K562 (cell line): ENCODE data around the gene PTP4A2. TPM values are rescaled to one million over a fixed set of nuclear protein-coding genes. Genes with fewer than 3 reads are reported as not detected.

Experiments used
- ATAC-seq: fragments of 200-7000 bp; cut with Tn5 transposase; 3 replicates; pipeline ENCODE4 v1.9.1; 2020; ENCODE audit warnings: moderate library complexity
- BruUV-seq: library from RNA; stranded (reverse); fragments of 400-500 nt; replicated peaks from 2 replicates; lab custom pipeline; 2021; lab: Mats Ljungman, UMichigan
- CTCF ChIA-PET: fragments of 300-600 bp; formaldehyde crosslinking; extraction: SDS; loops from one replicate; lab custom pipeline; 2021; ENCODE audit warnings: low intra/inter-chr PET ratio; lab: Yijun Ruan, JAX
- POLR2A ChIA-PET: fragments of 300-600, 350-650 bp; sonication (Branson Sonifier 250); formaldehyde crosslinking; extraction: SDS; loops from one replicate; lab custom pipeline; 2021; ENCODE audit warnings: antibody characterized with exemption, inconsistent platforms; lab: Yijun Ruan, JAX
- DNase-seq, 4 experiments: peaks; one replicate each; pipeline versions ENCODE4 v3.0.0 to v3.0.0-alpha.2; 2011 to 2018; ENCODE audit warnings: low spot score in 3 of 4, mixed read lengths in 3 of 4; ENCODE audit errors: extremely low read depth in 1 of 4
- FAIRE-seq: peaks from 2 replicates; lab custom pipeline; 2011; peaks lifted over from hg19 to GRCh38; lab: Jason Lieb, UNC
- H2AFZ ChIP-seq: 2 replicates; pipeline ENCODE4 v1.6.0; 2011; ENCODE audit warnings: low read depth, low read length, control low read depth, inconsistent platforms
- H3K27ac ChIP-seq: fragments of 200-600 bp; 3 replicates; pipeline ENCODE4 v1.8.0; 2011; ENCODE audit warnings: low read depth, mild to moderate bottlenecking, control low read depth, inconsistent platforms, low read length, moderate library complexity, mixed read lengths; ENCODE audit errors: extremely low read depth
- H3K27me3 ChIP-seq, 2 experiments: fragments of 300-600 bp in 1 of 2; 2 replicates in 1 of 2; 3 replicates in 1 of 2; pipeline versions ENCODE4 v1.6.0 to v1.8.0; 2011; ENCODE audit warnings: inconsistent platforms in 2 of 2, low read length in 2 of 2, mild to moderate bottlenecking in 1 of 2, mixed read lengths in 1 of 2, moderate library complexity in 1 of 2; ENCODE audit not compliant: control insufficient read depth in 2 of 2, insufficient read depth in 2 of 2
- H3K36me3 ChIP-seq: fragments of 300-600 bp; 3 replicates; pipeline ENCODE4 v1.8.0; 2011; ENCODE audit warnings: mild to moderate bottlenecking, low read length, inconsistent platforms; ENCODE audit not compliant: control insufficient read depth, insufficient read depth
- H3K4me1 ChIP-seq, 2 experiments: fragments of 200-600 bp in 1 of 2; replicated peaks in 1 of 2; 2 replicates in 1 of 2; 3 replicates in 1 of 2; pipeline versions ENCODE4 v1.5.1 to v1.8.0; 2011; ENCODE audit warnings: inconsistent platforms in 2 of 2, low read length in 2 of 2, mild to moderate bottlenecking in 1 of 2, mixed read lengths in 1 of 2, moderate library complexity in 1 of 2; ENCODE audit not compliant: control insufficient read depth in 2 of 2, insufficient read depth in 2 of 2
- H3K4me2 ChIP-seq: 2 replicates; pipeline ENCODE4 v1.6.1; 2011; ENCODE audit warnings: low read length, control low read depth, inconsistent platforms, mixed read lengths; ENCODE audit not compliant: insufficient read depth
- H3K4me3 ChIP-seq: fragments of 200-600 bp; sonication (generic), shearing (Covaris generic); 2 replicates; pipeline ENCODE4 v1.5.1; 2016; ENCODE audit warnings: control low read depth, inconsistent platforms
- H3K79me2 ChIP-seq: fragments of 200-600 bp; 3 replicates; pipeline ENCODE4 v1.8.0; 2011; ENCODE audit warnings: low read length, inconsistent platforms; ENCODE audit not compliant: control insufficient read depth, insufficient read depth
- H3K9ac ChIP-seq, 2 experiments: 2 replicates each; pipeline versions ENCODE4 v1.6.0 to v1.6.1; 2011; ENCODE audit warnings: low read depth in 2 of 2, low read length in 2 of 2, control low read depth in 1 of 2, inconsistent platforms in 1 of 2, mild to moderate bottlenecking in 1 of 2, mixed read lengths in 1 of 2; ENCODE audit not compliant: insufficient read depth in 1 of 2
- H3K9me1 ChIP-seq: one replicate; pipeline ENCODE4 v1.6.0; 2011; ENCODE audit warnings: inconsistent platforms, mild to moderate bottlenecking, low read length, moderate library complexity; ENCODE audit not compliant: control insufficient read depth, insufficient read depth
- H3K9me3 ChIP-seq: replicated peaks from 2 replicates; pipeline ENCODE4 v1.5.1; 2011; ENCODE audit warnings: low read depth, low read length, inconsistent platforms; ENCODE audit not compliant: control insufficient read depth, insufficient read depth
- H4K20me1 ChIP-seq: replicated peaks from 2 replicates; pipeline ENCODE4 v1.6.1; 2011; ENCODE audit warnings: low read length, inconsistent platforms, mixed read lengths; ENCODE audit not compliant: control insufficient read depth, insufficient read depth
- ADNP ChIP-seq: fragments of 200-800 bp; sonication (Bioruptor generic); IDR thresholded peaks from 2 replicates; pipeline ENCODE4 v1.6.1; 2016; ENCODE audit warnings: missing genetic modification characterization, missing compliant biosample characterization
- ARNT ChIP-seq, 2 experiments: fragments of 450-650 bp; IDR thresholded peaks; 2 replicates each; pipeline ENCODE4 v1.6.1; 2016; ENCODE audit warnings: mild to moderate bottlenecking in 1 of 2
- ATF7 ChIP-seq: fragments of 450-650 bp; IDR thresholded peaks from 2 replicates; pipeline ENCODE4 v1.7.1; 2014; ENCODE audit warnings: mild to moderate bottlenecking, moderate library complexity
- CBFB ChIP-seq: sonication (generic); formaldehyde crosslinking; IDR thresholded peaks from 2 replicates; pipeline ENCODE4 v1.4.0; 2020; ENCODE audit warnings: mild to moderate bottlenecking, missing genetic modification reagents
- CHD4 ChIP-seq: fragments of 200-600 bp; sonication (generic); IDR thresholded peaks from 3 replicates; pipeline ENCODE4 v1.6.1; 2012; ENCODE audit warnings: low read depth, mild to moderate bottlenecking, mixed read lengths, low read length, inconsistent platforms; ENCODE audit not compliant: insufficient read depth, insufficient replicate concordance, poor library complexity, severe bottlenecking
- EP300 ChIP-seq: IDR thresholded peaks from 2 replicates; pipeline ENCODE4 v1.6.1; 2012; ENCODE audit warnings: low read length, improper control_type of control experiment
- HDAC6 ChIP-seq: IDR thresholded peaks from 2 replicates; pipeline ENCODE4 v1.6.1; 2012; ENCODE audit warnings: low read depth, mild to moderate bottlenecking, control low read depth, inconsistent platforms, low read length, moderate library complexity
- PHTF2 ChIP-seq: fragments of 250-450 bp; sonication (Bioruptor Pico); IDR thresholded peaks from 2 replicates; pipeline ENCODE4 v1.5.0; 2021; ENCODE audit warnings: mild to moderate bottlenecking
- TRIM28 ChIP-seq: fragments of 450-650 bp; IDR thresholded peaks from 2 replicates; pipeline ENCODE4 v1.6.1; 2017
- ZNF551 ChIP-seq: fragments of 250-450 bp; sonication (Bioruptor Pico); IDR thresholded peaks from 2 replicates; pipeline ENCODE4 v1.5.0; 2021; ENCODE audit warnings: mild to moderate bottlenecking, moderate library complexity
- ZNF785 ChIP-seq: fragments of 250-450 bp; sonication (Bioruptor Pico); IDR thresholded peaks from 2 replicates; pipeline ENCODE4 v1.4.0; 2020; ENCODE audit warnings: mild to moderate bottlenecking
- WGBS: fragments of 100-300 bp; shearing (Covaris generic); methylation state at CpG from one replicate; pipeline ENCODE4 v1.1.6; 2016; ENCODE audit warnings: low coverage, mixed read lengths; ENCODE audit not compliant: insufficient coverage; ENCODE audit errors: missing lambda C conversion rate; 5-methylcytosine and 5-hydroxymethylcytosine counted together
- in situ Hi-C: fragments of 300-500 bp; cut with MboI; formaldehyde crosslinking; loops from 4 replicates; pipeline ENCODE4 v1.15.0; 2018; ENCODE audit warnings: inconsistent platforms, mixed read lengths
- intact Hi-C: fragments of 100-400 bp; cut with micrococcal nuclease; formaldehyde crosslinking; loops from 2 replicates; pipeline ENCODE4 v1.14.2; 2022
- polyA plus RNA-seq, 8 experiments: library from polyadenylated mRNA; depleted of rRNA in 4 of 8; stranded (reverse) in 5 of 8; unstranded in 3 of 8; fragments of >200 nt; fragmentation: Nextera tagmentation in 2 of 8; fragmentation: Illumina TruSeq in 1 of 8; extraction: Ambion mirVana in 2 of 8; extraction: Trizol in 1 of 8; gene quantifications; 2 replicates each; pipeline versions ENCODE4 v1.2.1 to v1.2.3, GENCODE V29; 2011 to 2014; ENCODE audit warnings: inconsistent platforms in 1 of 8, missing spikeins in 1 of 8
- total RNA-seq, 7 experiments: library from RNA; depleted of rRNA in 6 of 7; stranded (reverse); fragments of >200 nt in 6 of 7; fragmentation: Illumina TruSeq in 2 of 7; extraction: Trizol in 2 of 7; gene quantifications; 2 replicates each; pipeline versions ENCODE4 v1.2.1 to v1.2.3, GENCODE V29; 2011 to 2021; ENCODE audit warnings: low replicate concordance in 1 of 7
- TF ChIP-seq, protein P1 (sequence below): fragments of 450-650 bp; IDR thresholded peaks from 2 replicates; pipeline ENCODE4 v1.6.1; 2016
- TF ChIP-seq, protein P2 (sequence below): fragments of 250-450 bp; sonication (Bioruptor Pico); IDR thresholded peaks from 2 replicates; pipeline ENCODE4 v1.8.0; 2022; ENCODE audit warnings: inconsistent platforms, mild to moderate bottlenecking, moderate library complexity, borderline replicate concordance

The PTP4A2 gene
- total and polyA plus RNA-seq, 9 of the 15 experiments (the other 6 are each of a cell fraction or from before 2014, with no cell fraction given) = 197 to 870 (median 480) TPM

- 97% methylated on average over 7 of the region's 7 CpGs for WGBS
- Histone ChIP-seq H3K9me1 (no peaks in the 10 kb centered on the region), H3K4me1 (peaks cover 5 to 17% of the 10 kb centered on the region in 2 experiments; a peak in 4 of 5 replicates), H2AFZ (no peak overlapping the region), H3K27me3 (no peaks in the 10 kb centered on the region), H3K4me2 (no peak overlapping the region), H3K4me3 (no peak overlapping the region), H3K27ac (no peak overlapping the region), H3K9ac (no peak overlapping the region), H3K9me3 (peaks cover 4% of the 10 kb centered on the region; the same call in 1 of the 2 replicates), H3K79me2 (no peaks in the 10 kb centered on the region), H3K36me3 (peaks cover 3% of the 10 kb centered on the region; the same call in 1 of the 3 replicates), H4K20me1 (no peaks in the 10 kb centered on the region)
- no peak for ATAC-seq
- ChIA-PET POLR2A (interaction anchor here (0.6 to 0.7 kb wide), 2 partner anchors 18 to 80 kb away, joined by 3 to 6 read pairs; no protein-coding TSS in a partner anchor), CTCF (no interaction called here)
- FAIRE-seq = no peak
- no TSS peak for BruUV-seq
- DNase-seq = no peak
- intact Hi-C loops (no loop called here), in situ Hi-C loops (no loop called here)
- no peak for TF ChIP-seq ATF7
- TF ChIP-seq ADNP = 0 out of 2 replicates have a peak, but pooled peaks have one; percentile 34
Measured at GRCh38 chr1:31888291-31888690, 49.9 kb downstream of the PTP4A2 start.

DNA sequence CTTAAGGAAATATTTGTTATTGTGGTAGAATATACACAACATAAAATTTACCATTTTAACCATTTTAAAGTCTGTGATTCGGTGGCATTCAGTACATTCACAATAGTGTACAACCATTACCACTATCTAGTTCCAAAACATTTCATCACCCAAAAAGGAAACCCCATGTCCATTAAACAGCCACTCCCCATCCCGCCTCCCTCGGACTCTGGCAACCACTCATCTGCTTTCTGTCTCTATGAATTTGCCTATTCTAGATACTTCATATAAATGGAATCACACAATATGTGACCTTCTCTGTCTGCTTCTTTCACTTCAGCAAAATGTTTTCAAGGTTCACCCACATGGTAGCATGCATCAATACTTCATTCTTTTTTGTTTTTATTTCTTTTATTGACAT, 51.3 kb downstream of the PTP4A2 start:
- Histone ChIP-seq H3K27me3 (no peaks in the 10 kb centered on the region), H3K9me1 (no peaks in the 10 kb centered on the region), H3K4me2 (no peak overlapping the region), H3K79me2 (no peaks in the 10 kb centered on the region), H4K20me1 (no peaks in the 10 kb centered on the region), H3K27ac (no peak overlapping the region), H3K9ac (no peak overlapping the region), H2AFZ (peak overlapping the region; percentile 58), H3K4me1 (peaks cover 5 to 21% of the 10 kb centered on the region in 2 experiments; a peak in 4 of 5 replicates), H3K36me3 (peaks cover 3% of the 10 kb centered on the region; the same call in 1 of the 3 replicates), H3K9me3 (peaks cover 4% of the 10 kb centered on the region; the same call in 1 of the 2 replicates), H3K4me3 (no peak overlapping the region)
- intact Hi-C loops = no loop called here
- DNase-seq (no peak), ATAC-seq (peak; percentile 85), FAIRE-seq (peak; percentile 19)
- 32% methylated on average over 3 of the region's 3 CpGs for WGBS
- CTCF ChIA-PET = no interaction called here
- no TSS peak for BruUV-seq
- POLR2A ChIA-PET = no interaction called here
- in situ Hi-C loops = no loop called here
- TF ChIP-seq, protein P1, sequence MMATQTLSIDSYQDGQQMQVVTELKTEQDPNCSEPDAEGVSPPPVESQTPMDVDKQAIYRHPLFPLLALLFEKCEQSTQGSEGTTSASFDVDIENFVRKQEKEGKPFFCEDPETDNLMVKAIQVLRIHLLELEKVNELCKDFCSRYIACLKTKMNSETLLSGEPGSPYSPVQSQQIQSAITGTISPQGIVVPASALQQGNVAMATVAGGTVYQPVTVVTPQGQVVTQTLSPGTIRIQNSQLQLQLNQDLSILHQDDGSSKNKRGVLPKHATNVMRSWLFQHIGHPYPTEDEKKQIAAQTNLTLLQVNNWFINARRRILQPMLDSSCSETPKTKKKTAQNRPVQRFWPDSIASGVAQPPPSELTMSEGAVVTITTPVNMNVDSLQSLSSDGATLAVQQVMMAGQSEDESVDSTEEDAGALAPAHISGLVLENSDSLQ = peak; percentile 76
- TF ChIP-seq TRIM28 (no peak), CBFB (CRISPR knock-in tag) (no peak), ZNF551 (CRISPR knock-in tag) (no peak), CHD4 (no peak), ZNF785 (CRISPR knock-in tag) (no peak), ARNT (IDR thresholded peaks at IDR 0.05) (no peak), HDAC6 (no peak), PHTF2 (CRISPR knock-in tag) (no peak), EP300 (no peak)
- TF ChIP-seq, protein P2, sequence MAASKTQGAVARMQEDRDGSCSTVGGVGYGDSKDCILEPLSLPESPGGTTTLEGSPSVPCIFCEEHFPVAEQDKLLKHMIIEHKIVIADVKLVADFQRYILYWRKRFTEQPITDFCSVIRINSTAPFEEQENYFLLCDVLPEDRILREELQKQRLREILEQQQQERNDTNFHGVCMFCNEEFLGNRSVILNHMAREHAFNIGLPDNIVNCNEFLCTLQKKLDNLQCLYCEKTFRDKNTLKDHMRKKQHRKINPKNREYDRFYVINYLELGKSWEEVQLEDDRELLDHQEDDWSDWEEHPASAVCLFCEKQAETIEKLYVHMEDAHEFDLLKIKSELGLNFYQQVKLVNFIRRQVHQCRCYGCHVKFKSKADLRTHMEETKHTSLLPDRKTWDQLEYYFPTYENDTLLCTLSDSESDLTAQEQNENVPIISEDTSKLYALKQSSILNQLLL (CRISPR knock-in tag) = no peak
